Ishikawa (cell line): ENCODE data around the gene PSAP.

Source experiments
- EGR1 ChIP-seq: IDR thresholded peaks from 2 replicates; pipeline ENCODE4 v1.6.1; 2012
- MAX ChIP-seq: IDR thresholded peaks from 2 replicates; pipeline ENCODE4 v1.6.1; 2012
- NFIC ChIP-seq: IDR thresholded peaks from 2 replicates; pipeline ENCODE4 v1.6.1; 2012
- RAD21 ChIP-seq: IDR thresholded peaks from 2 replicates; pipeline ENCODE4 v1.6.1; 2012; ENCODE audit warnings: low read depth
- REST ChIP-seq: IDR thresholded peaks from 2 replicates; pipeline ENCODE4 v1.6.1; 2012; ENCODE audit warnings: low read depth, mild to moderate bottlenecking
- TAF1 ChIP-seq: IDR thresholded peaks from 2 replicates; pipeline ENCODE4 v1.6.1; 2012; ENCODE audit warnings: low read depth, mild to moderate bottlenecking
- TCF12 ChIP-seq: IDR thresholded peaks from 2 replicates; pipeline ENCODE4 v1.6.1; 2012; ENCODE audit warnings: low read depth
- USF1 ChIP-seq: IDR thresholded peaks from 2 replicates; pipeline ENCODE4 v1.6.1; 2012
- YY1 ChIP-seq: IDR thresholded peaks from 2 replicates; pipeline ENCODE4 v1.6.1; 2012; ENCODE audit warnings: low read depth
- ZBTB7A ChIP-seq: IDR thresholded peaks from 2 replicates; pipeline ENCODE4 v1.6.1; 2012; ENCODE audit warnings: low read depth

GRCh38 chr10:71780156-71780555 lies 70.9 kb downstream of the PSAP start:
- no peak for TF ChIP-seq REST
- TF ChIP-seq YY1 = no peak
- no peak for TF ChIP-seq USF1
- no peak for TF ChIP-seq EGR1
- TF ChIP-seq ZBTB7A = no peak
- no peak for TF ChIP-seq TAF1
- TF ChIP-seq TCF12 = no peak
- no peak for TF ChIP-seq NFIC
- no peak for TF ChIP-seq RAD21
- TF ChIP-seq MAX = no peak
